UCSD-AML1 (cell line): ENCODE data around the gene HPCAL1.

Source experiments
- DNase-seq: peaks from one replicate; lab custom pipeline; 2025; ENCODE audit not compliant: unreplicated experiment; lab: John Stamatoyannopoulos, UW

Gene HPCAL1

DNA sequence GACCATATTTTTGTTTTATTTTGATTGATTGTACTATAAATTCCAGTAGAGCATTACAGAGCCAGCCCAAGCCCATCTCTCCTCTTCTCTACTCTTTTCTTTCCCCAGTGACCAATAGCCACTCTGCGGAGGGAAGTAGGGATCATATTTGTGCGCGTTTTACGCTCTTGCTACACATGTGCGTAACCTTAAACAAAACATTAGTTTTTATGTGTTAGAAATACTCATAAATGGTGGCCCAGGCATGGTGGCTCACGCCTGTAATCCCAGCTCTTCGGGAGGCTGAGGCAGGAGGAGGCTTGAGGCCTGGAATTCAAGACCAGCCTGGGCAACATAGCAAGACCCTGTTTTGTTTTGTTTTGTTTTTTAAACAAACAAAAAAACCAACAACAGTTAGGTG is 31.3 kb downstream of the HPCAL1 start:
- DNase-seq, result no peak

GRCh38 chr2:10335046-10335840 is 32.5 kb downstream of the HPCAL1 start:
- no peak for DNase-seq

- no peak for DNase-seq
Observed at GRCh38 chr2:10336283-10336682, 33.6 kb downstream of the HPCAL1 start.

DNA sequence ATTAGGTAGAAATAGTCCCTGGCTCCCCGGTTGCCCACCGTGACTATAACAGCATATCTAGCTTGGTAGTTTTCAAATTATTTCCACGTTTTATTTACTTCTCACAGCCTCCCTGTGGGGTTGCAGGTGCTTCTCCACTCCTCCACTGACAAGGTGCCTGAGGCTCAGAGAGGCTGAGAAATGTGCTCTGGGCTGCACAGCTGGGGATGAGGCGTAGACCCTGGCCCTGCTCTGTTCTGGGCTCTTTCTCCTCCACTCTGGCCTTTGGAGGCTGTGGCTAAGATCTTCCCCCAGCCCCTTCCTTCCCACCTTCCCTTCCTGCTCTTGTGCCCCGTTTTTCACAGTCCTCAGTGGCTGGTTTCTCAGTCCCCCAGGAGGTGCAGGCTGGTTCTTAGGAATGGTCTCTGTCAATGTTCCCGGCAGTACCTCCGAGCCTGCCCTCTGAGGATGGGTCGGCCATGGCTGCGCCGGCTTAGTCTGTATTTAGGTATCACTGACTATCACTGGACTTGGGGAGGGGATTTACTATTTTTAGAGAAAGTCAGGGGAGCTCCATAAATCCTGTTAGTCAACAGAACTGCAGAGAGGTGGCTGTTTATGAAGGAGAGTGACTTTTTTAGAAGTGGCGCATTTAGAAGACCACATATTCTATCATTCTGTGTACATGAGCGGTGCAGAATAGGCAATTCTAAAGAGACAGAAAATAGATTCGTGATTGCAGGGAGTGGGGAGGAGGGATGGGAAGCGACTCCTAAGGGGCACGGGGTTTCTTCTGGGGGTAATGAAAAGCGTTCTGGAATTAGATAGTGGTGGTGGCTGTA is 35.0 kb downstream of the HPCAL1 start:
- no peak for DNase-seq

DNA sequence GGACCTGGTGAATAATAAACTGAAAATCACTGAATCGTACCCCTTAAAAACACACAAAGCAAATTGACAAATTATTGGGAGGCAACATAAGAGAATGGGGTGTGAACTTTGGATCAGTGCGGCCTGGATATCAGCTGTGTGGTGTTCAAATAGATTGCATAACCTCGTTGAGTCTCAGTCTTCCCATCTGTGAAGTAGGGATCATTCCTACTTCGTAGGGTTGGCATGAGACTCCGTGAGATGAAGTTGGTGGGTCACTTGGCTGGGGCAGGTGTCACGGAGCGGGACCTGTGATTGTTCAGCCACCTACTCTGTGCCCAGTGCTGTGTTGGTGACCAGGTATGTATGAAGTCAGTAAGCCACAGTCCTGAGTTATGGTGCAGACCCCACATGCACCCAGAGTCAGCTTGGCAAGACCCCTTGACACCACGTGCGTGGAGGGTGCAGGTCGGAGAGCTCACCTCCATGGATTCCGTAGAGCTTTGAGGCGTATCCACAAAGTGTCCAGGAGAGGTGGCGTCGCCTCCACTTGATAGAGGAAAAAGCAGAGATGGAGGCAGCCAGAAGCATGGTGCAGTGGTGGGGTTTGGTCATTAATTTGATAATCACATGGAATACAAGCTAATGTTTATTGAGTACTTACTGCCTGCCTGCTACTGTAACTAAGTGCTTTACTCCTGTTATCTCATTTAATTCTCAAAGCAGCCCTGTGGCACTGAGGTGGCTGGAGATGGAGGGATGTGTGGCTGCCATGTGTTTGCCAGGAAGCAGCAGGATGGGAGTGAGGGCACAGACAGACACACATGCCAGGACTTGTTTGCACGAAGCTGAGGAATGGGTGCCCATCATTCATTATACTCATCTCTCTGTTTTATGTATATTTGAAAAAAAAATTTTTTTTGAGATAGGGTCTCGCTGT is 35.8 kb downstream of the HPCAL1 start:
- DNase-seq, result no peak

GRCh38 chr2:10339647-10340592 is 37.2 kb downstream of the HPCAL1 start:
- DNase-seq, result no peak

- DNase-seq, result no peak
Observed at GRCh38 chr2:10340593-10340975, 37.9 kb downstream of the HPCAL1 start.

- no peak for DNase-seq
Observed at GRCh38 chr2:10341193-10341592, 38.5 kb downstream of the HPCAL1 start.

- DNase-seq, result no peak
Observed at GRCh38 chr2:10342245-10342951, 39.7 kb downstream of the HPCAL1 start.

DNA sequence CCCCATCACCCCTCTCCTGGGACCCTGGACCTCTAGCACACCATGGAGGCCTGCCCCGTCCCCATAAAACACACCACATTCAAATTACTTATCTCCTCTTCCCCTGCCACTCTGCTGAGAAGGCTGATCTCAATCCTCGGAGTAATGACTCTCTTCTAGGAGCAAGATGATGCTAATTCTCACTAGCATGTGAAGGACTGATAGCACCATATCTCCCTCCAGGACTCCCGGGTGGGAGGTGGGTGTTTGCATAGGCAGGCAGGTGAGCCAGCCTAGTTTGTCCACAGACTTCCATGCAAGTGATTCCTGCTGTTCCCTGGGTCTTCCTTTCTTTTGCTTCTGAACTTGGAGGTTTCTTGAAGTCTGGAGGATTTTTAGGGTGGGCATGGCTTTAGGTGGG is 40.5 kb downstream of the HPCAL1 start:
- no peak for DNase-seq

DNA sequence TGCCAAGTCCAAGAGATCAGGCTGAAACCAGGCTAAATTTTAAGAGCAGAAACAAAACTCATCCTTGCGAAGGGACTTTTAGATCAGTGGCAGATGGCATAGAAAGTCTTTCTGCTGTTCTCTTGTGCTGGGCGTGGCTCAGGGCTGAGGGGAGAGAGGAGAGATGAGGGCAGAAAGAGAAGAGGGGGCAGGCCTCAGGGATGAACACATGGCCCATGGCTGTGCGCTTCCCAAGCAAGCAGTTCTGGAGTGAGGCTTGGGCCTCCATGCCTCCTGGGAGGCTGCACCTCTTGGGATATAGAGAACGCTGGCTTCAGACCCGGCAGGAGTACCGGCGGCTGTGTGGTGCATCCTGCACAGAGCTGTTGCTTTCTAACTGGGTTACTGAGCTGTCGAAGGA is 41.0 kb downstream of the HPCAL1 start:
- no peak for DNase-seq

DNA sequence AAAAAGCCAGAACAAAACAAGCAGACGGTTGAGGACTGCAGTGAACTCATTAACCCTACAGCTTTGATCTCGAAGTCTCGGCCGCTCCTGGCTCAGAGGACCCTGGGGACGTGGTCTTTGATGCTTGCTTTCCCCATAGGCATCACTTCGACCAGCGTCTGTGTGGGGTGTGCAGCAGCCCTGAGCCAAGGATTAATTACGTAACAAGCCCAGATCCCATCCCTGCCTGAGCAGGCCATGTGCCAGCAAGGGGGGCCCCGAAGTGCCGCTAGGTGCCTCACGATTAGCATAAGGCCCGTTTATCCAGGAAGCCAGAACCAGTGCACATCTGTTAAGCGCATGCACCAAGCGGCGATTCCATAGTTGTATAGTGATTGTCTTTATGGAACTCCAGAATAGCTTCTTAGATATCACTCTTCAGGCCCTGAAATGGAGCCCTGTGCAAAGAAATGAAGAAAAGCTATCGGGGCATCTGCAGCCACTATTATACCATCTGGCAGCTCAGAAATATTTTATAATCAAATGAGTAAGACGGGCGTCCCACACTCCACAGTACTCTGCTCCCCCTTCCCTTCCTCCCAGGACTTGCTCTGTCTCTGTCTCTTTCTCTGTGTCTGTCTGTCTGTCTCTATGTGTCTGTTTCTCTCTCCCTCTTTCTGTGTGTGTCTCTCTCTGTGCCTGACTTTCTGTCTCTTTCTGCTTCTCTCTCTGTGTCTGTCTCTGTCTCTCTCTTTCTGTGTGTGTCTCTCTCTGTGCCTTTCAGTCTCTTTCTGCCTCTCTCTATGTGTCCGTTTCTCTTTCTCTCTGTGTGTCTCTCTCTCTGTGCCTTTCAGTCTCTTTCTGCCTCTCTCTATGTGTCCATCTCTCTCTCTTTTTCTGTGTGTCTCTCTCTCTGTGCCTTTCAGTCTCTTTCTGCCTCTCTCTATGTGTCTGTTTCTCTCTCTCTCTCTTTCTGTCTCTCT is 41.7 kb downstream of the HPCAL1 start:
- DNase-seq, result no peak

- DNase-seq, result no peak
Observed at GRCh38 chr2:10345126-10345525, 42.4 kb downstream of the HPCAL1 start.

DNA sequence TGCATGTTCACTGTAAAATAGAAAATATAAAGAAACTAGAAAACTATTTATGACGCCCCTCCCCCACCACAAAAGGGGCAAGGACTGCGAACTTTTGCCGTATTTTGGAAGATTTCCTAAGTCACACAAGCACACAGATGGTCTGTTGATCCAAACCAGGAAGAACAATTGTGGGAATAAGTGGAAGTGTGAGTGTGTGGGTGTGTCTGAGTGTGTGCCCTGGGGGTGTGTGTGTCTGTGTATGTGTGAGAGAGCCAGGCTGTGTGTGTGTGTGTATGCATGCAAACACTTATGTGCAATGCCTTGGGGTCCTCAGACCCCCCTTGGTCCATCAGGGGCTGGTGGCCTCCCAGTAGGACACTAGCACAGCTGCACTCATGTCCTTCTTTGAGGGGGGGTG is 43.1 kb downstream of the HPCAL1 start:
- no peak for DNase-seq

DNA sequence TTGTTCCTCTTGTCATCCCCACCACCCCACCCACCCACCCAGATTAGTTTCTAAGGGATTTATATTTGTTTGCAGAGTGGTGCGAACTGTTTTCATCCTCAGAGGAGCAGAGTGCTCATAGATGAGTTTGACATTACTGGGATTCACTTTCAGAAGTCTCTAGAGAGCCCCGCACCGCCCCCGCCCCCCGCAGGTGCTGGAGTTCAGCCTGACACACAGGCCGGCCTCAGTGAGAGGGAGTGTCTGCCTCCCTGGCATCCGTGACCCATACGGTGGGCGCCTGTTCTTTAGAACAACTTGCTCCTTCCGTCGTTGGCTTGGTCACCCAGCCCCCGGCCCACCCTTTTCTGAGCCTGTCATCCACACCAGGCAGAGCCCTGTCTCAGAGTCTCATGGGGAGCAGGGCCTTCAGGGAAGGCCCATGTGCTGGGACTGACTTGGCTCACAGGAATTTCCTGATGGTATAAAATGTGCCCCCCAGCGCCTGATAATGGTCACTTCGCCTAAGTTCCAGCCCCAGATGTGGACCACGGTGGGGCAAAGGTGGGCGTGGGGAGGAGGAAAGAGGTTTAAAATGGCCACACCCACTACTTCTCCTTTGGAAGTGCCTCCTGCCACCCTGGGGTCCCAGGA is 44.3 kb downstream of the HPCAL1 start:
- DNase-seq, result no peak

DNA sequence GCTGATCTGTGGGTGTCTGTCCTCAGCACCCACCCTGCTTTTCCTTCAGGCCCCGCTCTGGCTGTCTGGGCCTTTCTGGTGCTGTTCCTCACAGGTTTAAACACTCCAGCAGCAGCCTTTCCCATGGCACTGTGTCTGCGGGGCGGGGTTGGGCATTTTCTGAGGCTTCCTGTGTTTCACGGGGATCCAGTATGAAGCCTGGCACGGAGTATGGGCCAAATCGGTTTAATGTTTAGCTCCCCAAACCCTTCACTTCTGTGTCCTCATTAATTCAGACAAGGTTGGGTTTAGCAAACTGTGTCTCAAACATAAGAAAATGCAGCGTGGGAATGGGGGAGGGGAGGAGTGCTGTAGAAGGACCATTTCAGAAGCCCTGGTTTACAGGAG is 44.9 kb downstream of the HPCAL1 start:
- DNase-seq, result no peak

- no peak for DNase-seq
Observed at GRCh38 chr2:10348891-10349290, 46.2 kb downstream of the HPCAL1 start.

DNA sequence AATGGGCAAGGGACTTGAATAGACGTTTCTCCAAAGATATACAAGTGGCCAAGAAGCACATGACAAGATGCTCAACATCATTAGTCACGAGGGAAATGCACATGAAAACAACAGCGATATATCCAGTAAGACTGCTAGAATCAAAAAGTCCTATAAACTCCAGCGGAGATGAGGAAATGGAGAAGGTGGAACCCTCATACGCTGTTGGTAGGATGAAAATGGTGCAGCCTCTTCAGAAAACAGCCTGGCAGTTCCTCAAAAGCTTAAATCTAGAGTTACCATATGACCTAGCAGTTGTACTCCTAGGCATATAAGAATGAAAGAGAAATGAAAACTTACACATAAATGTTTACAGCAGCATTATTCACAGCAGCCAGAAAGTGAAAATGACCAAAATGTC is 48.1 kb downstream of the HPCAL1 start:
- DNase-seq, result no peak
